SK-N-MC (cell line): ENCODE data around the gene LMO2.

ENCODE experiments used
- EZH2 ChIP-seq: fragments of 200-600 bp; sonication (generic); IDR thresholded peaks from one replicate; pipeline ENCODE4 v1.6.1; 2017; ENCODE audit warnings: antibody characterized with exemption
- POLR2AphosphoS5 ChIP-seq: IDR thresholded peaks from 2 replicates; pipeline ENCODE4 v1.6.1; 2012; ENCODE audit warnings: mild to moderate bottlenecking, low read depth, low read length, borderline replicate concordance

GRCh38 chr11:33879375-33879774 is 12.5 kb downstream of the LMO2 start:
- TF ChIP-seq EZH2 (no peak), POLR2AphosphoS5 (no peak)
